Peyer's patch (tissue), 4 donors: ENCODE results near the gene A2M. TPM values are rescaled to one million over a fixed set of nuclear protein-coding genes. Genes with fewer than 3 reads are reported as not detected.
"Not testable (repeated sequence)": the region's sequence is repeated elsewhere in the genome, so short reads cannot be mapped to it uniquely, and the experiment has no call there.

Experiments
- DNase-seq, 3 donors: peaks; one replicate each; pipeline ENCODE4 v3.0.0-alpha.2; 2017 to 2019
- H3K27ac ChIP-seq, 4 donors: fragments of 200-600 bp; sonication (generic); one replicate each; pipeline ENCODE4 v1.5.1; 2016 to 2019
- H3K27me3 ChIP-seq, 2 donors: fragments of 200-600 bp; sonication (generic); one replicate each; pipeline ENCODE4 v1.5.1; 2019
- H3K36me3 ChIP-seq, 3 donors: fragments of 200-600 bp; sonication (generic); one replicate each; pipeline ENCODE4 v1.5.1; 2016 to 2019
- H3K4me1 ChIP-seq, 4 donors: fragments of 200-600 bp; sonication (generic); one replicate each; pipeline ENCODE4 v1.5.1; 2016 to 2019
- H3K4me3 ChIP-seq, 4 donors: fragments of 200-600 bp; sonication (generic); 1 replicate in 3 of 4; 2 replicates in 1 of 4; pipeline ENCODE4 v1.5.1; 2016 to 2019; ENCODE audit warnings: mild to moderate bottlenecking in 1 of 4
- H3K9me3 ChIP-seq, 4 donors: fragments of 200-600 bp; sonication (generic); one replicate each; pipeline ENCODE4 v1.5.1; 2016 to 2019; ENCODE audit warnings: mild to moderate bottlenecking in 1 of 4
- CTCF ChIP-seq, 6 experiments: fragments of 450-650 bp in 4 of 6; fragments of 200-600 bp in 2 of 6; sonication (generic) in 1 of 6; IDR thresholded peaks; one replicate each; pipeline ENCODE4 v1.5.1; 2017 to 2019; ENCODE audit warnings: antibody characterized with exemption in 6 of 6, mild to moderate bottlenecking in 3 of 6, moderate library complexity in 1 of 6
- POLR2A ChIP-seq, 2 donors: fragments of 450-650 bp; IDR thresholded peaks; one replicate each; pipeline ENCODE4 v1.5.1; 2017; ENCODE audit warnings: antibody characterized with exemption in 2 of 2, mild to moderate bottlenecking in 2 of 2, moderate library complexity in 2 of 2
- total RNA-seq, 4 donors: library from RNA; depleted of rRNA; stranded (reverse); fragments of >200 nt; gene quantifications; one replicate each; pipeline ENCODE4 v1.1.0, GENCODE V29; 2016

A2M gene
- total RNA-seq, 4 donors from 2014 or later = 39.8 to 201 (median 88.8) TPM

- Histone ChIP-seq H3K4me1 (no peaks in the 10 kb centered on the region), H3K36me3 (no peaks in the 10 kb centered on the region)
- TF ChIP-seq CTCF (IDR thresholded peaks at IDR 0.05) (no peak), POLR2A (IDR thresholded peaks at IDR 0.05) (no peak)
Measured at GRCh38 chr12:9147461-9147860, 31.7 kb upstream of the A2M start.

GRCh38 chr12:9144730-9145106, 29.0 kb upstream of the A2M start:
- H3K4me1 ChIP-seq = no peaks in the 10 kb centered on the region
- no peaks in the 10 kb centered on the region for H3K9me3 ChIP-seq
- no peaks in the 10 kb centered on the region for H3K36me3 ChIP-seq
- DNase-seq = no peak
- no peaks in the 10 kb centered on the region for H3K27me3 ChIP-seq
- no peak overlapping the region for H3K27ac ChIP-seq
- TF ChIP-seq POLR2A (IDR thresholded peaks at IDR 0.05) (no peak), CTCF (IDR thresholded peaks at IDR 0.05) (no peak)
- no peak overlapping the region for H3K4me3 ChIP-seq

More at GRCh38 chr12:9147461-9147860, 31.7 kb upstream of the A2M start:
- Histone ChIP-seq H3K27me3 (no peaks in the 10 kb centered on the region), H3K4me3 (no peak overlapping the region), H3K9me3 (no peaks in the 10 kb centered on the region), H3K27ac (no peak overlapping the region)
- DNase-seq = no peak

- Histone ChIP-seq H3K27ac (no peak overlapping the region), H3K9me3 (no peaks in the 10 kb centered on the region), H3K4me1 (no peaks in the 10 kb centered on the region), H3K4me3 (no peak overlapping the region), H3K27me3 (no peaks in the 10 kb centered on the region), H3K36me3 (no peaks in the 10 kb centered on the region)
- TF ChIP-seq POLR2A (IDR thresholded peaks at IDR 0.05) (no peak), CTCF (IDR thresholded peaks at IDR 0.05) (no peak)
- no peak for DNase-seq
Measured at GRCh38 chr12:9143929-9144729, 28.4 kb upstream of the A2M start.

- no peak overlapping the region for H3K4me3 ChIP-seq
- no peak overlapping the region for H3K27ac ChIP-seq
- H3K4me1 ChIP-seq = no peaks in the 10 kb centered on the region
- no peaks in the 10 kb centered on the region for H3K27me3 ChIP-seq
- no peaks in the 10 kb centered on the region for H3K9me3 ChIP-seq
- TF ChIP-seq CTCF (IDR thresholded peaks at IDR 0.05) (no peak), POLR2A (IDR thresholded peaks at IDR 0.05) (no peak)
- H3K36me3 ChIP-seq = no peaks in the 10 kb centered on the region
- no peak for DNase-seq
Measured at GRCh38 chr12:9143137-9143536, 27.4 kb upstream of the A2M start.

GRCh38 chr12:9139588-9140290, 24.0 kb upstream of the A2M start:
- DNase-seq, H3K27ac ChIP-seq, H3K36me3 ChIP-seq, H3K4me1 ChIP-seq, H3K4me3 ChIP-seq, H3K9me3 ChIP-seq, H3K27me3 ChIP-seq: not testable (repeated sequence)

- Histone ChIP-seq H3K36me3 (no peaks in the 10 kb centered on the region), H3K9me3 (no peaks in the 10 kb centered on the region), H3K27ac (peak overlapping the region in 1 of 4 donors; percentile 44), H3K27me3 (no peaks in the 10 kb centered on the region), H3K4me1 (no peaks in the 10 kb centered on the region), H3K4me3 (no peak overlapping the region)
- TF ChIP-seq POLR2A (IDR thresholded peaks at IDR 0.05) = no peak
- TF ChIP-seq CTCF (IDR thresholded peaks at IDR 0.05) = no peak
- DNase-seq = no peak
Measured at GRCh38 chr12:9135903-9136310, 20.2 kb upstream of the A2M start.
